Epithelial cell of prostate (primary cell): Measurements from ENCODE around the gene PNKP.

Experiments
- DNase-seq: peaks from one replicate; pipeline ENCODE4 v3.0.0-alpha.2; 2011; ENCODE audit warnings: low read depth, low spot score
- H3K27ac ChIP-seq: fragments of 450-650 bp; 2 replicates; pipeline ENCODE4 v1.5.1; 2017; ENCODE audit warnings: mild to moderate bottlenecking

Gene PNKP

DNA sequence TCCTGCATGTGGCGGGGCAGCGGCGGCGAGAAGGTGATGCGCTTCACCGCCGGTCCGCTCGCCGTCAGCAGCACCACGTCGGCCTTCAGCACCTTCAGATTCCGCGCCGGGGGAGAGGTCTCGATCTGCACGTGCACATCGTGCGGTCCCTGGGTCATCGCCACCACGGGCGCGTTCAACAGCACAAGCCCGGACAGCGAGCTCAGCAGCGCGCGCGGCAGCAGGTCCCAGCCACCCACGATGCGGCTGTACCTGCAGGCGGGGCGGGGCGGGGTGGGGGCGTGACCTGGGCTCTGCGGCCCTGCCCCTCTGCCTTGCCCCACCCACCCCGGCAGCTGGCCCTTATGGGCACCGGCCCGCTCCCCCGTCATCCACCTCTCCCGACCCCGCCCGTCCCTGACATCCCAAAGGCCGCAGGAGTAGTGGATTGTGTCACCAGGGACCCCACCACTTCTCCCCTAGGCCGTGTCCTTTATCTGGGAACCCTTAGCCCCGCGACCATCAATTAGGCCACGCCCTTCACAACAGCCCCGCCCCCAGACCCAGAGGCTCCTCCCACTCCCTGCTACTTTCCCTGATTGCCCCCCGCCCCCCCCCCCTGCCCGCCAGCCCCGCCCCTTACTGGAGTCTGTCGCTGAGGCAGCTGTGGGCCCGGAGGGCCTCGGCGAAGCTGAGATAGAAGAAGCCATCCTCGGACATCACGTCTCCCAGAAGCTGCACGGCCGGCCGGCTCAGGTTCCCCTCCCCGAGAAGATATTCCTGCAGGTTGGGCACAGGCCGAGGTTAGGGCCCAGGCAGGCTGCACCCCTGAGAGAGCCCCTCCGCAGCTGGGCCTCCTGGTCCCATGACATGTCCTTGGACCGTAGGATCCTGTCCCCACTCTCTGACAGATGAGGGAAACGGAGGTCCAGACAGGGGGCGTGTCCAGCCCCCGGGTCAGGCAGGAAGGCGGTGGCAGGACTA is 23.3 kb upstream of the PNKP start:
- H3K27ac ChIP-seq = no peak overlapping the region
- DNase-seq = no peak

DNA sequence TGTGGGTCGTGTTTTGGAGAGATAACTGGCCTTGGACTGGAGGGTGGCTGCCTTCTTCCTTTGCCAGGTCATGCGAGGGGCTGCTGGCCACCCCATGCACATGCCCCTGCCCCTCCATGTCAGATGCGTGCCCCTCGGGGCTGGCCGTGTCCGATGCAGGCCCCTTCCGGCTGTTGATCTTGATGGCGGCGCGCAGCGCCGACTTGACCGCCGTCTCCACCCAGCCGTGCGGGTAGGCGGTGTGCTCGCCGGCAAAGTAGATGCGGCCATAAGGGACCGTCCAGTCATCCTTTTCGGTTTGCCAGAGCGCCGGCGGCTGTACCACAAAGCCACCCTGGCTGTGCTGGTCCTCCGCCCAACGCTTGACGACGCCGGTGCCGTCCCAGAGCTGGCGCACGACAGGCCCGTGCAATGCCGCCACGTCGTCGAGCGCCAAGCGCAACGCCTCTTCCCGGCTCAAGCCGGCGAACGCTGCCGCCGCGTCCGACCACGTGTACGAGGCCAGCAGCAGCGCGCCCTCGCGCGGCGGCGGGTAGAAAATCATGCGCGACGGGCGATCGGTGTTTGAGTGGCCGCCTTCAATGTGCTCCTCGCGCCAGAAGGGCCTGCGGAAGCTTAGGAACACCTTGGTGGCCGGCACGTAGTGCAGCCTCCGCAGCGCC is 22.4 kb upstream of the PNKP start:
- H3K27ac ChIP-seq = no peak overlapping the region
- no peak for DNase-seq

GRCh38 chr19:49889038-49889686 is 21.8 kb upstream of the PNKP start:
- H3K27ac ChIP-seq = no peak overlapping the region
- no peak for DNase-seq

DNA sequence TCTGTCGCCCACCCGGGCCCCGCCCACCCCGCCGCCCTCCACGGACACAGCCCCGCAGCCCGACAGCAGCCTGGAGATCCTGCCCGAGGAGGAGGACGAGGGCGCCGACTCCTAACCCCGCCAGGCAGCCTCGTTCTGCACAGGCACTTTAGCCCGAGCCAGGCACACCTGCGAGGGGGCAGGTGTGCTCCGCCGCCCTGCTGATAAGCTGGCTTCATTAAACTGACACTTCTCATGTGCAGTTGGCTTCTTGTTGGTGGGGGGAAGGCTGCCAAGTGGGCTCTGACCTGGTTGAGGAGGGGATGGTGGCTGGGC is 21.1 kb upstream of the PNKP start:
- no peak overlapping the region for H3K27ac ChIP-seq
- DNase-seq = no peak

GRCh38 chr19:49887665-49888509 is 20.5 kb upstream of the PNKP start:
- no peak for DNase-seq
- H3K27ac ChIP-seq = no peak overlapping the region

DNA sequence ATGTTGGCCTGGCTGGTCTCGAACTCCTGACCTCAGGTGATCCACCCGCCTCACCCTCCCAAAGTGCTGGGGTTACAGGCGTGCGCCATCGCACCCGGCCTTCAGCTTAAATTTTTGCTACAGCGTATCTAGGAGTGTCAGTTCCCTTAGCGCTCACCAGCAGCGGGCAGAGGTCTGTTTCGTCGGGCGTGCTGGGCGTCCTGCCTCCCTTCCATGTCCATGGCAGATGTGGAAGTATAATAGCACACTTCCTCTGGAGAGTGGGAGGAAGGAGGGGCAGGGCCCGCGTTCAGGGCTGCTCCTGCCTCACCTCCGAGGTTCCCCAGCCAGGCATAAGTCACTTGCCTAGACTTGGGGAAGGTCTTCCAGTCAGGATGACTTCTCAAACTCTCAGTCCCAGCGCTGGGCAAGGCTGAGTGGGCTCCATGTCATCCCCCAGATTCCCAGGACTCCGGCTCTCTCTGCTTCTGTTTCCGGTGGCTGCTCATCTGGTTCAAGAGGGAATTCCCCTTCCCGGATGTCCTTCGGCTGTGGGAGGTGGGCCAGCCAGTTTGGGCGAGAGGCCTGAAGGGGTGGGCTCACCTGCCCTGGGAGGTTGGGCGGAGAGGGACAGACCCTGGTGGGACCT is 19.8 kb upstream of the PNKP start:
- DNase-seq = no peak

GRCh38 chr19:49884760-49885159 is 17.4 kb upstream of the PNKP start:
- DNase-seq = no peak
- no peak overlapping the region for H3K27ac ChIP-seq

More for the DNA sequence above, 19.8 kb upstream of the PNKP start:
- H3K27ac ChIP-seq = no peak overlapping the region

GRCh38 chr19:49884109-49884508 is 16.7 kb upstream of the PNKP start:
- H3K27ac ChIP-seq = no peak overlapping the region
- no peak for DNase-seq

- no peak overlapping the region for H3K27ac ChIP-seq
- DNase-seq = no peak
Measured at GRCh38 chr19:49883094-49883493, 15.7 kb upstream of the PNKP start.

DNA sequence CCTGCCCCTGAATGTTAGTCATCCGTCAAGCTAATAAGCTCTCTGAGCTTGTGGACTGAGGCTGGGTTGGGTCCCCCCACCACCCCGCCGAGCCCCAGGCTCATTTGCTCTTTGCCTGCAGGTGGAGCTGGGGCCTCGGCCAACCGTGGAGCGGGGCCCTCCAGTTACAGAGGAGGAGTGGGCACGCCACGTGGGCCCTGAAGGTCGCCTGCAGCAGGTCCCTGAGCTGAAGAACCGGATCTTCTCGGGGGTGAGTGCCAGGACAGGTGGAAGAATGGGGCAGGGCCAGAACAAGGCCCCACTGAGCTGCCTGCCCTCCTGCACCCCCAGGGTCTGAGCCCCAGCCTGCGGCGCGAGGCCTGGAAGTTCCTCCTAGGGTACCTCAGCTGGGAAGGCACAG is 15.3 kb upstream of the PNKP start:
- no peak overlapping the region for H3K27ac ChIP-seq
- DNase-seq = no peak

GRCh38 chr19:49881672-49882394 is 14.5 kb upstream of the PNKP start:
- H3K27ac ChIP-seq = no peak overlapping the region
- no peak for DNase-seq

GRCh38 chr19:49881186-49881585 is 13.8 kb upstream of the PNKP start:
- H3K27ac ChIP-seq = no peak overlapping the region
- no peak for DNase-seq

DNA sequence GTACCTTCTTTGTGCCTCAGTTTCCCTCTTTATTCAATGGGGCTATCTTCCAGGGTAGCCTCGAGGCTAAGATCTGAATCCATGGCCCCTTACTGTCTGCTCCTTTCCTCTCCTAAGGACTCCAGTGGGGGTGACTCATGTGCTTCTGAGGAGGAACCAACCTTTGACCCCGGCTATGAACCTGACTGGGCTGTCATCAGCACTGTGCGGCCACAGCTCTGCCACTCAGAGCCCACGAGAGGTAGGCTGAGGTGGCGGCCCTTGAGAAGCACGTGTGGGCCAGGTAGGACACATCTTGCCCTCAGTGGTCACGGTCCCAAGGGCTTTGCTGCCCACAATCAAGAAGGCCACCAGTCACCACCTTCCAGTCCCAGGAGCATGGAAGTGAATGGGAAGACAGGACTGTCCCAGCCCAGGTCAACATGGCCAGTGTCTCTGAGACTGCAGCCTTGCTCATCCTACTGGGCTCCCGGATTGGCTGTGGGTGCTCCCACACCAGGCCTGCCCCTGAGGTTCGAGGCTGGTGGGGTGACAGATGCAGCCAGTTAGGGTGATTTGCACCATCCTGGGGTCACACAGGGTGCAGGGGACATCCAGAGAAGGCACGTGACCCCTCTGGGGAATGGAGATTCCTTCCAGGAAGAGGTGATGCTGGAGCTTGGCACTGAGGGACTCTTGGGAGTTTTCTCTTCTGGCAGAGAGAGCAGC is 12.9 kb upstream of the PNKP start:
- H3K27ac ChIP-seq = no peak overlapping the region
- no peak for DNase-seq

DNA sequence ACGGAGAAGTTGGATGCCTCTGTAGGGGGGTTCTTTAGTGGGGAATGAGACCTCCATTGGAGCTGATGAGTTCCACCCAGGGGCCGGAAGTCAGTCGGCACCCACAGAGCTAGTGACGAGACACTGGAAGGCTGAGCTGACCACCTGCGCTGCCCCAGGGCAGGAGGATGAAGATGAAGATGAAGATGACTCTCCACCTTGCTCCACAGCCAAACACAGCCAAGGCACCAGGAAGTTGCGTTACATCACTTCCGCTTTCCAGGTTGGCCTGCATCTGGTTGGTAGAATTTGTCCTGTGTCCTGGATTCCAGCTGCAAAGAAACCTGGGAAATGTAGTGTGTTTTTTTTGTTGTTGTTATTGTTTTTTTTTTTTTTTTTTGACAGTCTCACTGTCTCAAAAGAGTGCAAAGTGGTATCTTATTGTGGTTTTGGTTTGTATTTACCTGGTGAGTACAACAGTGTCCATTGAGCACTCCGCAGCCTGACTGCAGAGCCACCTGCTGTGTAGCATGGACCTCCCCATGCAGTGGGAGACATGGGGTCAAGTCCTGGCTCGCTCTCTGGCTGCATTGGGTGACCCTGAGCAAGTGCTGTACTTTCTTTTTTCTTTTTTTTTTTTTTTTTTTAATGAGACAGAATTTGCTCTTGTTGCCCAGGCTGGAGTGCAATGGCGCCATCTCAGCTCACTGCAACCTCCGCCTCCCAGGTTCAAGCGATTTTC is 12.0 kb upstream of the PNKP start:
- no peak overlapping the region for H3K27ac ChIP-seq
- no peak for DNase-seq

DNA sequence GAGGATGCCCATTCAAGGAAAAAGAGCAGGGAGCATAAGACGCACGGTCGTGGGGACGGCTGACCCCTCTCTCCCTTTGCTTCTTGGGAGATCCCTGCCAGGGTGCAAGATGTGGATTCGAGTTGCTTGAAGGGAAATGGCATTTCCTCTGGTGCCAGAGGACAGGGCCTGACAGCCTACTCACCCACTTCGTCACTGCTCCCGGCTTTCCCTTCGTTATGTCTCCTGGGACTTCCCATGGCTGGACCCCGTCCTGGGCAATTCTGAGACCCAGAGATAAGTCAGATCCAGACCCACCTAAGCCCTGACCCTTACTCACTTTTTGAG is 11.3 kb upstream of the PNKP start:
- H3K27ac ChIP-seq = no peak overlapping the region

GRCh38 chr19:49877879-49878743 is 10.7 kb upstream of the PNKP start:
- DNase-seq = peak; percentile 80
- peak overlapping the region; percentile 94 for H3K27ac ChIP-seq

More for the DNA sequence above, 11.3 kb upstream of the PNKP start:
- no peak for DNase-seq
